Activated T-cell treated with anti-CD3 and anti-CD28 coated beads for 1 hour (primary cell): ENCODE results near the gene CDK4.
"Not testable (repeated sequence)": the region's sequence is repeated elsewhere in the genome, so short reads cannot be mapped to it uniquely, and the experiment has no call there.

ENCODE experiments used
- DNase-seq: peaks from one replicate; pipeline ENCODE4 v3.0.0-alpha.2; 2020; ENCODE audit warnings: low read depth

Gene CDK4

GRCh38 chr12:57724936-57725740 lies 27.0 kb downstream of the CDK4 start:
- DNase-seq = no peak

GRCh38 chr12:57724003-57724935 lies 27.8 kb downstream of the CDK4 start:
- DNase-seq = no peak

GRCh38 chr12:57723630-57723962 lies 28.5 kb downstream of the CDK4 start:
- no peak for DNase-seq

- no peak for DNase-seq
Observed at GRCh38 chr12:57722716-57723629, 29.1 kb downstream of the CDK4 start.

- DNase-seq = not testable (repeated sequence)
Observed at GRCh38 chr12:57721846-57722608, 30.1 kb downstream of the CDK4 start.

GRCh38 chr12:57720606-57721595 lies 31.2 kb downstream of the CDK4 start:
- no peak for DNase-seq

GRCh38 chr12:57719777-57720605 lies 32.1 kb downstream of the CDK4 start:
- DNase-seq = no peak

GRCh38 chr12:57718641-57719528 lies 33.2 kb downstream of the CDK4 start:
- no peak for DNase-seq

- no peak for DNase-seq
Observed at GRCh38 chr12:57717846-57718640, 34.1 kb downstream of the CDK4 start.

- DNase-seq = no peak
Observed at GRCh38 chr12:57717131-57717530, 35.0 kb downstream of the CDK4 start.

GRCh38 chr12:57716305-57716704 lies 35.8 kb downstream of the CDK4 start:
- DNase-seq = no peak

GRCh38 chr12:57715786-57716185 lies 36.3 kb downstream of the CDK4 start:
- DNase-seq = no peak

GRCh38 chr12:57715036-57715748 lies 36.9 kb downstream of the CDK4 start:
- DNase-seq = not testable (repeated sequence)

- DNase-seq = no peak
Observed at GRCh38 chr12:57713209-57713608, 38.9 kb downstream of the CDK4 start.

GRCh38 chr12:57712701-57713100 lies 39.4 kb downstream of the CDK4 start:
- no peak for DNase-seq

- no peak for DNase-seq
Observed at GRCh38 chr12:57708296-57708695, 43.8 kb downstream of the CDK4 start.

- DNase-seq = no peak
Observed at GRCh38 chr12:57707250-57707649, 44.9 kb downstream of the CDK4 start.
